ENCODE measurements around the gene WDR35. TPM values are rescaled to one million over a fixed set of nuclear protein-coding genes. Genes with fewer than 3 reads are reported as not detected.

WDR35 gene
- total RNA-seq, 1 experiment from 2014 or later: 16.7 TPM

- no peak for DNase-seq
- no peak overlapping the region for H3T11ph ChIP-seq (ENCODE audit: low read length)
- no peak overlapping the region for H2BK5ac ChIP-seq (ENCODE audit: insufficient read length, low read length)
- H3K27ac Mint-ChIP-seq: no peak overlapping the region
- H2BK15ac ChIP-seq (ENCODE audit: low read depth, low read length): no peak overlapping the region
- TF ChIP-seq CTCF (conservative IDR thresholded peaks at IDR 0.05): no peak
- H2AFZ ChIP-seq (ENCODE audit: low read length): no peak overlapping the region
- H2BK120ac ChIP-seq (ENCODE audit: low read depth, low read length, poor library complexity, severe bottlenecking): no peak overlapping the region
- H3K79me2 ChIP-seq (ENCODE audit: insufficient read depth, low read length): no peaks in the 10 kb centered on the region
- no peak overlapping the region for H4K5ac ChIP-seq (ENCODE audit: insufficient read length, low read depth, low read length)
- H3K4me2 ChIP-seq (ENCODE audit: insufficient read depth, insufficient read length, low read length): no peak overlapping the region
- H3K27me3 ChIP-seq (ENCODE audit: insufficient read depth, low read length): no peaks in the 10 kb centered on the region
- no peak overlapping the region for H2AK5ac ChIP-seq (ENCODE audit: insufficient read length, low read length)
- H3K23ac ChIP-seq (ENCODE audit: insufficient read length, low read depth, low read length): no peak overlapping the region
- H2BK12ac ChIP-seq (ENCODE audit: insufficient read length, low read depth, low read length): no peak overlapping the region
- no peak overlapping the region for H3K9ac ChIP-seq (ENCODE audit: extremely low read depth, insufficient read length, low read length)
- no peak overlapping the region for H4K8ac ChIP-seq (replicated peaks; ENCODE audit: insufficient read length, low read depth, low read length)
- no peak overlapping the region for H3K4me3 Mint-ChIP-seq
- peaks cover 10% of the 10 kb centered on the region for H3K27me3 Mint-ChIP-seq (ENCODE audit: low read depth)
- H3K18ac ChIP-seq (ENCODE audit: insufficient read length, low read depth, low read length): no peak overlapping the region
- no peaks in the 10 kb centered on the region for H3K9me3 ChIP-seq (ENCODE audit: control insufficient read depth, low read depth, low read length)
- no CpG with 5 or more reads among the region's 1 CpG for WGBS (ENCODE audit: extremely low coverage, insufficient read length, low lambda C conversion rate)
- no peaks in the 10 kb centered on the region for H3K36me3 Mint-ChIP-seq (ENCODE audit: insufficient read depth in 1 of 3, low read depth in 3 of 3)
- no peaks in the 10 kb centered on the region for H3K4me1 ChIP-seq (ENCODE audit: insufficient read depth, low read length)
- no peaks in the 10 kb centered on the region for H3K79me1 ChIP-seq (ENCODE audit: insufficient read depth, low read depth, low read length, poor library complexity, severe bottlenecking)
- H3K4me1 Mint-ChIP-seq: no peaks in the 10 kb centered on the region
- H3K27ac ChIP-seq (ENCODE audit: insufficient read length, low read depth, low read length): no peak overlapping the region
- no peak overlapping the region for H4K91ac ChIP-seq (ENCODE audit: insufficient read length, low read depth, low read length)
- H3K14ac ChIP-seq (ENCODE audit: insufficient read depth, low read length): no peak overlapping the region
- H3K23me2 ChIP-seq (ENCODE audit: insufficient read length, low read depth, low read length, poor library complexity, severe bottlenecking): no peaks in the 10 kb centered on the region
- H3K4ac ChIP-seq (ENCODE audit: low read depth, low read length): no peak overlapping the region
- H3K9me3 Mint-ChIP-seq: no peaks in the 10 kb centered on the region
- no peak overlapping the region for H2BK20ac ChIP-seq (ENCODE audit: low read depth, low read length, poor library complexity, severe bottlenecking)
- no peaks in the 10 kb centered on the region for H4K20me1 ChIP-seq (ENCODE audit: control insufficient read depth, insufficient read depth, insufficient read length)
- H3K56ac ChIP-seq (ENCODE audit: insufficient read length, low read depth, low read length): no peak overlapping the region
Observed at GRCh38 chr2:19875280-19875679, 114.6 kb downstream of the WDR35 start.

All from H9 (cell line).